PFSK-1 (cell line): ENCODE results near the gene CHST11.

Experiments used
- FOXP2 ChIP-seq: optimal IDR thresholded peaks from 2 replicates; pipeline ENCODE3; 2011; ENCODE audit warnings: borderline replicate concordance, control low read depth, inconsistent platforms; ENCODE audit not compliant: insufficient read depth; ENCODE audit errors: extremely low read length, extremely low read depth
- POLR2AphosphoS5 ChIP-seq: IDR thresholded peaks from 2 replicates; pipeline ENCODE4 v1.6.1; 2012; ENCODE audit warnings: low read depth, mild to moderate bottlenecking, control low read depth, low read length, moderate library complexity
- SIN3A ChIP-seq: IDR thresholded peaks from 2 replicates; pipeline ENCODE4 v1.6.1; 2012; ENCODE audit warnings: mild to moderate bottlenecking, low read length, moderate library complexity, borderline replicate concordance; ENCODE audit not compliant: insufficient read depth
- TAF1 ChIP-seq: IDR thresholded peaks from 2 replicates; pipeline ENCODE4 v1.6.1; 2012; ENCODE audit warnings: low read length, control low read depth, borderline replicate concordance; ENCODE audit not compliant: insufficient read depth
- TF ChIP-seq, protein P1 (sequence below), 2 experiments: IDR thresholded peaks; 2 replicates each; pipeline versions ENCODE4 v1.6.1 to v1.8.0; 2011 to 2012; ENCODE audit warnings: low read depth in 2 of 2, low read length in 2 of 2, control low read depth in 1 of 2, inconsistent platforms in 1 of 2, mild to moderate bottlenecking in 1 of 2, moderate library complexity in 1 of 2; ENCODE audit not compliant: insufficient read depth in 1 of 2

CHST11 gene

DNA sequence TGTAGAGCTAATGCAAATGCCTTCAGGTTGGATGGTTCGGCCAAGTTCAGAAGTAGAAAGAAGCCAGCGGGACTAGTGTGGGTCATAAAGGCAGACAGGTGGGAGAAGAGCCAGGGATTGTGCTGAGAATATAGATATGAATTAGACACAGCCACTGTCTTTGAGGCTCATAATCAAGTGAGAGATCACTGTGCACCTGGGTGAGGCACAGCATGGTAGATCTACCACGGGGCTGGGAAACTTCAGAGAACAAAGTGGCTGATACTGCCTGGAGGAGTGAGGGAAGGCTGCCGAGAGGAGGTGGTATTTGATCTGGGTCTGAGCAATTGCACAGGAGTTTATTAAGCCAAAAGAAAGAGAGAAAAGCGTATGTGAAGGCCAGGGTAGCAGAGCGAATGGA, 40.6 kb upstream of the CHST11 start:
- TF ChIP-seq TAF1 (no peak), SIN3A (no peak), FOXP2 (no peak), POLR2AphosphoS5 (no peak)
- TF ChIP-seq, protein P1, sequence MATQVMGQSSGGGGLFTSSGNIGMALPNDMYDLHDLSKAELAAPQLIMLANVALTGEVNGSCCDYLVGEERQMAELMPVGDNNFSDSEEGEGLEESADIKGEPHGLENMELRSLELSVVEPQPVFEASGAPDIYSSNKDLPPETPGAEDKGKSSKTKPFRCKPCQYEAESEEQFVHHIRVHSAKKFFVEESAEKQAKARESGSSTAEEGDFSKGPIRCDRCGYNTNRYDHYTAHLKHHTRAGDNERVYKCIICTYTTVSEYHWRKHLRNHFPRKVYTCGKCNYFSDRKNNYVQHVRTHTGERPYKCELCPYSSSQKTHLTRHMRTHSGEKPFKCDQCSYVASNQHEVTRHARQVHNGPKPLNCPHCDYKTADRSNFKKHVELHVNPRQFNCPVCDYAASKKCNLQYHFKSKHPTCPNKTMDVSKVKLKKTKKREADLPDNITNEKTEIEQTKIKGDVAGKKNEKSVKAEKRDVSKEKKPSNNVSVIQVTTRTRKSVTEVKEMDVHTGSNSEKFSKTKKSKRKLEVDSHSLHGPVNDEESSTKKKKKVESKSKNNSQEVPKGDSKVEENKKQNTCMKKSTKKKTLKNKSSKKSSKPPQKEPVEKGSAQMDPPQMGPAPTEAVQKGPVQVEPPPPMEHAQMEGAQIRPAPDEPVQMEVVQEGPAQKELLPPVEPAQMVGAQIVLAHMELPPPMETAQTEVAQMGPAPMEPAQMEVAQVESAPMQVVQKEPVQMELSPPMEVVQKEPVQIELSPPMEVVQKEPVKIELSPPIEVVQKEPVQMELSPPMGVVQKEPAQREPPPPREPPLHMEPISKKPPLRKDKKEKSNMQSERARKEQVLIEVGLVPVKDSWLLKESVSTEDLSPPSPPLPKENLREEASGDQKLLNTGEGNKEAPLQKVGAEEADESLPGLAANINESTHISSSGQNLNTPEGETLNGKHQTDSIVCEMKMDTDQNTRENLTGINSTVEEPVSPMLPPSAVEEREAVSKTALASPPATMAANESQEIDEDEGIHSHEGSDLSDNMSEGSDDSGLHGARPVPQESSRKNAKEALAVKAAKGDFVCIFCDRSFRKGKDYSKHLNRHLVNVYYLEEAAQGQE (IDR thresholded peaks at IDR 0.05; ENCODE audit: insufficient read depth in 1 of 2, low read depth in 2 of 2, low read length in 2 of 2), result no peak

DNA sequence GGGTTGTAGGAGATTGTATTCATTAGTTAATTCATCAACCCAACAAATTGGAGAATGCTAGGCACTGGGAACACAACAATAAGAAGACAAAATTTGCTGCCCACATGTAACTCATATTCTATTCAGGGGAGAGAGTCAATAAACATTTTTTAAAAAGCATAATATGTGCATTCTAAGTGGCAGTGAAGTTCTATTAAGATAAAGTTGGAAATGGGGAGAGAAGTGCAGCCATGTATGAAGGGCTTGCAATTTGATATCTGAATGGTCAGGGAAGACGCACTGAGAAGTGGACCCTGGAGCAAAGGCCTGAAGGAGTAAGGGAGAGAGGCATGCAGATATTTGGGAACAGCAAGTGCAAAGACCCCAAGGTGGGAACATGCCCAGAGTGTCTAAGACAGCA, 40.2 kb upstream of the CHST11 start:
- no peak for TF ChIP-seq SIN3A
- TF ChIP-seq, protein P1 (IDR thresholded peaks at IDR 0.05; ENCODE audit: insufficient read depth in 1 of 2, low read depth in 2 of 2, low read length in 2 of 2), result no peak
- no peak for TF ChIP-seq TAF1
- no peak for TF ChIP-seq FOXP2
- no peak for TF ChIP-seq POLR2AphosphoS5

DNA sequence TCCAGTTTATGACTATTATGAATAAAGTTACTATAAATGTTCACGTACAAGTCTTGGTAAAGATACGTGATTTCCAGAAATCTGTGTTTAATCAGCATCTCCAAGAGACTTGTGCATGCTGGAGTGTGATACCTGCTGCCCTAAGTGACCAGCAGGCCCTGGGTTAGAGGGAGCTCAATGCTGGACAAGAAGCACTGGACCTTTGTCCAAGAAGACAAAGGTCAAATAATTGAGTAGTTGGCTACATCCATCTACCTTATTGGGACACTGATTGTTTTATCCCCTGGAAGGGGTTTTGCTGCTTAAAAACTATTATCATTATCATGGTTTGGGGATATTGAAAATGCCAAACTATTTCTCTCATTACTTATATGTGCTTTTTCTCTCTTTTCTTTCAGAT, 37.0 kb upstream of the CHST11 start:
- TF ChIP-seq, protein P1 (IDR thresholded peaks at IDR 0.05; ENCODE audit: insufficient read depth in 1 of 2, low read depth in 2 of 2, low read length in 2 of 2), result no peak

DNA sequence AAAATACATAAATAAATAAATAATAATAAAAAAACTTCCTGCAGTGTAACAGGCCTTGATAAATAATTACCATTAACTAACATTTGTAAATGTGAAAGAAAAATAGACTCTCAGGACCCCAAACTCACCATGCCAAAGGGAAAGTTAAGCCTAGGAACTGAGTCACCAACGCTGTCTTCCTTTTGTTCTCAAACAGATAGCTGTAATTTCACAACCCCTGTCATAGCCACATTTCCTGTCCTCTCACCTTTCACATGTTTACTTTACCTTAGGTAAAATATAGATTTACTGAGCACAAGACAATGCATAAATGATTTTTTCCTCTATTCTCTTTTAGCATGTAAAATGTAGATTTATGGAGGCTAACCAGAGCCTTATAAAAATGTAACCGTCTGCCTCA, 35.9 kb upstream of the CHST11 start:
- no peak for TF ChIP-seq POLR2AphosphoS5
- no peak for TF ChIP-seq SIN3A
- TF ChIP-seq TAF1, result no peak
- TF ChIP-seq, protein P1 (IDR thresholded peaks at IDR 0.05; ENCODE audit: insufficient read depth in 1 of 2, low read depth in 2 of 2, low read length in 2 of 2), result no peak
- no peak for TF ChIP-seq FOXP2

DNA sequence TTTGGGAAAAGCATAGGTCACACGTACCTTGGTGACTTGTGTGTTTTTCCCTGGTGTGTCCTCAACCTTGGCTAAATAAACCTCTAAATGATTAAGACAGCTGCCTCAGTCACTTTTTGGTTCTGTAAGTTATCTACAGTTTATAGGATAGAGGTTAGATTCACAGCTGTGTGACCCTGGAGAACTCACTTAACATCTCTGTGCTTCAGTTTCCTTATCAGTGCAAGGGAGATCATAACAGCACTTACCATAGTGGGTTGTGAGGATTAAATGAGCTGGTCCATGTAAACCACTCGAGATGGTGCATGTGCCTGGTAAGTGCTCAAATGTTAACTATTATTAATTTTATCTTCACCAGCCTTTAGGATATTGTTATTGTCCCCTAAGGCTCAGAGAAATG, 35.4 kb upstream of the CHST11 start:
- TF ChIP-seq, protein P1 (IDR thresholded peaks at IDR 0.05; ENCODE audit: insufficient read depth in 1 of 2, low read depth in 2 of 2, low read length in 2 of 2), result no peak
- TF ChIP-seq POLR2AphosphoS5 (no peak), FOXP2 (no peak), SIN3A (no peak), TAF1 (no peak)
